ENCODE results near the gene SOX13.
"Not testable (repeated sequence)": the region's sequence is repeated elsewhere in the genome, so short reads cannot be mapped to it uniquely, and the experiment has no call there.

SOX13 gene

GRCh38 chr1:204093421-204093717, 20.5 kb downstream of the SOX13 start:
- H3K4me3 ChIP-seq (ENCODE audit: low read depth, low read length) = no peak overlapping the region
- TF ChIP-seq, protein P1, sequence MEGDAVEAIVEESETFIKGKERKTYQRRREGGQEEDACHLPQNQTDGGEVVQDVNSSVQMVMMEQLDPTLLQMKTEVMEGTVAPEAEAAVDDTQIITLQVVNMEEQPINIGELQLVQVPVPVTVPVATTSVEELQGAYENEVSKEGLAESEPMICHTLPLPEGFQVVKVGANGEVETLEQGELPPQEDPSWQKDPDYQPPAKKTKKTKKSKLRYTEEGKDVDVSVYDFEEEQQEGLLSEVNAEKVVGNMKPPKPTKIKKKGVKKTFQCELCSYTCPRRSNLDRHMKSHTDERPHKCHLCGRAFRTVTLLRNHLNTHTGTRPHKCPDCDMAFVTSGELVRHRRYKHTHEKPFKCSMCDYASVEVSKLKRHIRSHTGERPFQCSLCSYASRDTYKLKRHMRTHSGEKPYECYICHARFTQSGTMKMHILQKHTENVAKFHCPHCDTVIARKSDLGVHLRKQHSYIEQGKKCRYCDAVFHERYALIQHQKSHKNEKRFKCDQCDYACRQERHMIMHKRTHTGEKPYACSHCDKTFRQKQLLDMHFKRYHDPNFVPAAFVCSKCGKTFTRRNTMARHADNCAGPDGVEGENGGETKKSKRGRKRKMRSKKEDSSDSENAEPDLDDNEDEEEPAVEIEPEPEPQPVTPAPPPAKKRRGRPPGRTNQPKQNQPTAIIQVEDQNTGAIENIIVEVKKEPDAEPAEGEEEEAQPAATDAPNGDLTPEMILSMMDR (IDR thresholded peaks at IDR 0.05; ENCODE audit: low read depth, low read length) = no peak

- TF ChIP-seq, protein P1 (IDR thresholded peaks at IDR 0.05; ENCODE audit: low read depth, low read length) = no peak
- H3K4me3 ChIP-seq (ENCODE audit: low read depth, low read length) = no peak overlapping the region
Observed at GRCh38 chr1:204093781-204094180, 20.9 kb downstream of the SOX13 start.

GRCh38 chr1:204094313-204094729, 21.4 kb downstream of the SOX13 start:
- TF ChIP-seq, protein P1 (IDR thresholded peaks at IDR 0.05; ENCODE audit: low read depth, low read length) = no peak
- H3K4me3 ChIP-seq (ENCODE audit: low read depth, low read length) = no peak overlapping the region

DNA sequence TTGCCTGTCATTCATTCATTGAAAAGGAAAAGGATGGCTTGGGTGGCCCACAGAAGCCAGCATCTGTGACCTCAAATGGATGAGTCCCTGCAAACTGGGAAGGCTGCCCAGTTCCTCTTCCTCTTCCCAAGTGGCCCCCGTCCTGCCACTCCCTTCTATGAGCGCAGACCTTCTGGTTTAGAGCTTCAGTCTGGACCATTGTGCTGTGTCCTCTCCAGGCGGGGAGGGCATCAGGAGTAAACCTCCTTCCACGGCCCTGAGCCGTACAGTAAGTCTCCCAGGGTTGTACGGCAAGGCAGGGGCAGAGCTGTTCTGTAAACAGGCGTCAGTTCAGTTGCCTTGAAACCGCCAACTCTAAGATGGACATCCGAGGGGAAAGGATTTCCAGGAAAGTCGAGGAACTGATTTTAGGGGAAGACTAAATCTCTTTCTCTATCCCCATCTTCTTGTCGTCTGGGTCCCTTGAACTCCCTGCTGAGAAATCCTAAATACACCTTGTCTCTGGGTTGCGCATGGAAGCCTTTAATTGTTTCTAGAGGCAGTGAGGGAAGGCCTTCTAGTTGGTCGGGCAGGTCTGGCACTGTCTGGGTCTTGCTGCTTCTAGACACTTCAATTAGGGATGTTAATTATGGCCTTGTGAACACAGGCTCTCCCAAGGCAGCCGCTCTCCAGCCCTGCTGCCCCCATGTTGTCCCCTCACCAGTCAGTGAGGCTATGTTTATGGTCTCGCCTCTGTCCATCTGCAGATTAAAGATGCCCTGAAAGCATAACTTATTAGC, 22.1 kb downstream of the SOX13 start:
- H3K4me3 ChIP-seq (ENCODE audit: low read depth, low read length) = no peak overlapping the region
- TF ChIP-seq, protein P1 (IDR thresholded peaks at IDR 0.05; ENCODE audit: low read depth, low read length) = no peak

- TF ChIP-seq, protein P1 (IDR thresholded peaks at IDR 0.05; ENCODE audit: low read depth, low read length) = no peak
- H3K4me3 ChIP-seq (ENCODE audit: low read depth, low read length) = no peak overlapping the region
Observed at GRCh38 chr1:204096931-204097330, 24.0 kb downstream of the SOX13 start.

DNA sequence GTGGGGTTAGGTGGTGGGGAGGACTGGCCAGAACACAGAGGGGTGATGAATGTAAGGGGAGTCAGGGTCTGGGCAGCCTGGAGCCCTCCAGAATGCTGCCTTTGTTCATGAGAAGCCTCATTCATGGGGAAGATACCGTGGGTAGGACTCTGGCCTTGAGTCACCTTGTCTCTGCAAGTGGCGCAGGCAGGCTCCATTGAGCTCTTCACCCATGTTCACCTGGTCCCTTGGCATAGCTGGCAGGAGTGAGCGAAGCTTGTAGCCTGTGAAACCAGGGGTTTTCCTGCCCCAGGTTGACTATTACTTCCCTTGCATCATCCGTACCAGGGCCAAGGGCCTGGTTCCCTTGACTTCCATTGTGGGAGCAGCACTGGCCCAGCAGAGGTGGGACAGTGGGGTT, 25.8 kb downstream of the SOX13 start:
- H3K4me3 ChIP-seq (ENCODE audit: low read depth, low read length) = no peak overlapping the region
- TF ChIP-seq, protein P1 (IDR thresholded peaks at IDR 0.05; ENCODE audit: low read depth, low read length) = no peak

DNA sequence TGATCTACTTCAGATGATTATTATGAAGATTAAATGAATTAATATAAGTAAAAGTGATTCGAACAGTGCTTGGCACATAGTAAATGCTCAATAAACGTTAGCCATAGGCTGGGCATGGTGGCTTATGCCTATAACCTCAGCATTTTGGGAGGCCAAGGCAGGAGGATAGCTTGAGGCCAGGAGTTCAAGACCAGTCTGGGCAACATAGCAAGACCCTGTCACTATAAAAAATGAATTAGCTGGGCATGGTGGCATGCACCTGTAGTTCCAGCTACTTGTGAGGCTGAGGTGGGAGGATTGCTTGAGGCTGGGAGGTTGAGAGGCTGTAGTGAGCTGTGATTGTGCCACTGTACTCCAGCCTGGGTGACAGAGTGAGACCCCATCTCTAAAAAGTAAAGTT, 26.8 kb downstream of the SOX13 start:
- H3K4me3 ChIP-seq (ENCODE audit: low read depth, low read length) = not testable (repeated sequence)

All from WI38 (cell line).